Mesodermal cell (in vitro differentiated cells): Measurements from ENCODE around the gene VIL1.

Source experiments
- H3K27ac ChIP-seq: 2 replicates; pipeline ENCODE4 v1.7.0; 2013; ENCODE audit warnings: mild to moderate bottlenecking, low read depth, low read length, moderate library complexity; ENCODE audit not compliant: severe bottlenecking
- H3K36me3 ChIP-seq: 2 replicates; pipeline ENCODE4 v1.7.1; 2013; ENCODE audit warnings: mild to moderate bottlenecking, low read length, moderate library complexity; ENCODE audit not compliant: control insufficient read depth, insufficient read depth
- H3K4me1 ChIP-seq: one replicate; pipeline ENCODE4 v1.7.1; 2013; ENCODE audit warnings: mild to moderate bottlenecking, low read length; ENCODE audit not compliant: insufficient read depth, control insufficient read depth, poor library complexity, severe bottlenecking
- H3K4me3 ChIP-seq: 2 replicates; pipeline ENCODE4 v1.7.0; 2013; ENCODE audit warnings: low read length, control low read depth, mild to moderate bottlenecking; ENCODE audit not compliant: insufficient read depth, poor library complexity, severe bottlenecking; ENCODE audit errors: extremely low read depth
- H3K9me3 ChIP-seq: 2 replicates; pipeline ENCODE4 v1.7.1; 2013; ENCODE audit warnings: mild to moderate bottlenecking, low read length, moderate library complexity; ENCODE audit not compliant: control insufficient read depth
- WGBS, 2 experiments: methylation state at CpG; one replicate each; pipeline ENCODE4 v1.1.5; 2013; ENCODE audit warnings: missing lambda C conversion rate in 2 of 2; ENCODE audit not compliant: insufficient coverage in 2 of 2; 5-methylcytosine and 5-hydroxymethylcytosine counted together

Gene VIL1

DNA sequence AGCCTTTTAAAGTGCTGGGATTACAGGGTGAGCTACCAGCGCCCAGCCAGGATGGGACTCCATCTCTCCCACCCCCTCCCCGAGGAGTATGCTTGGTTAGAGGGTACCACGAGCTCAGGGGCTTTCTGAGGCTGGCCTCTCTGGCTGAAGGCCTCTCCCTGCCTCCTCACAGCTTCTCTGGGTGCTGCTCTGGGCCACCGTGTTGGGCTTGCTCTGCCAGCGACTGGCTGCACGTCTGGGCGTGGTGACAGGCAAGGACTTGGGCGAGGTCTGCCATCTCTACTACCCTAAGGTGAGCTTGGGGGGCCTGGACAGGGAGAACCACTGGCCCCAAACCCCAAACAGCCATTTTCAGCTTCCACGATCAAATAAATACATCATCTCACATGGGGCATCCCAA, 33.9 kb upstream of the VIL1 start:
- Histone ChIP-seq H3K36me3 (no peaks in the 10 kb centered on the region), H3K9me3 (no peaks in the 10 kb centered on the region), H3K4me1 (peaks cover 11% of the 10 kb centered on the region), H3K4me3 (no peak overlapping the region), H3K27ac (no peak overlapping the region)
- WGBS, 2 experiments, result 86 to 89% methylated on average over 8 of the region's 9 CpGs

DNA sequence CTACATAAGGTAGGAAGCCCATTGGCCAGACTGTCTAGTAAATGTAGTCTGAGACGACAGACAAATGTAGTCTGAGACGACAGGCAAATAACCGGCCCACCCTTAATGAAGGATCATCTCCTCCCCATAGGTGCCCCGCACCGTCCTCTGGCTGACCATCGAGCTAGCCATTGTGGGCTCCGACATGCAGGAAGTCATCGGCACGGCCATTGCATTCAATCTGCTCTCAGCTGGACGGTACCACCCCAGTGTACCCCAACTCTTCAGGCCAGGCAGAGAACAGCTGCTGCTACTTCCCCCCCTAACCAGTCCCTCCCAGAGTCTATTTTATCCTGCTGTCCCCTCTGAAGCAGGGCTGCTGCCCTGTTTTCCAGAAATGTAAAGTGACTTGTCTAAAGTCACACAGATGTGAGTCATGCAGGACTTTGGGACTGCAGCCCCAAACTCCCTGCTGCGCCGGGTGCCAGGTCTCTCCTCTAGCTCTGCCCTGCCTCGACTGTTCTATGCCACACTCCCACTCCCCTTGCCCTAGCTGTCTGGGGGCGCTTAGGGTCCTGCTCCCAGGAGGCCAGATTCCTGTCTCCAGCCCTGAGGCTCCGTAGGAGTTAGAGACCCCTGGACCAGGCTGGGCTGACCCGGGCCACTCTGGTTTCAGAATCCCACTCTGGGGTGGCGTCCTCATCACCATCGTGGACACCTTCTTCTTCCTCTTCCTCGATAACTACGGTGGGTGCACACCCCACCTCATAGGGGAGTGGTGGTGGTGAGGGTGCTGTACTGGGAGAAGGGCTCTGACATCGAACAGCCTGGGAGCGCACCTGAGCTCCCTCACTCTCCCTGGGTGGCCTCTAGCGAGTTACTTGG, 32.2 kb upstream of the VIL1 start:
- no peak overlapping the region for H3K4me3 ChIP-seq
- no peak overlapping the region for H3K27ac ChIP-seq
- WGBS, 2 experiments, result 89 to 96% methylated on average over 13 to 16 of the region's 23 CpGs
- no peaks in the 10 kb centered on the region for H3K36me3 ChIP-seq
- no peaks in the 10 kb centered on the region for H3K9me3 ChIP-seq
- peaks cover 11% of the 10 kb centered on the region for H3K4me1 ChIP-seq

DNA sequence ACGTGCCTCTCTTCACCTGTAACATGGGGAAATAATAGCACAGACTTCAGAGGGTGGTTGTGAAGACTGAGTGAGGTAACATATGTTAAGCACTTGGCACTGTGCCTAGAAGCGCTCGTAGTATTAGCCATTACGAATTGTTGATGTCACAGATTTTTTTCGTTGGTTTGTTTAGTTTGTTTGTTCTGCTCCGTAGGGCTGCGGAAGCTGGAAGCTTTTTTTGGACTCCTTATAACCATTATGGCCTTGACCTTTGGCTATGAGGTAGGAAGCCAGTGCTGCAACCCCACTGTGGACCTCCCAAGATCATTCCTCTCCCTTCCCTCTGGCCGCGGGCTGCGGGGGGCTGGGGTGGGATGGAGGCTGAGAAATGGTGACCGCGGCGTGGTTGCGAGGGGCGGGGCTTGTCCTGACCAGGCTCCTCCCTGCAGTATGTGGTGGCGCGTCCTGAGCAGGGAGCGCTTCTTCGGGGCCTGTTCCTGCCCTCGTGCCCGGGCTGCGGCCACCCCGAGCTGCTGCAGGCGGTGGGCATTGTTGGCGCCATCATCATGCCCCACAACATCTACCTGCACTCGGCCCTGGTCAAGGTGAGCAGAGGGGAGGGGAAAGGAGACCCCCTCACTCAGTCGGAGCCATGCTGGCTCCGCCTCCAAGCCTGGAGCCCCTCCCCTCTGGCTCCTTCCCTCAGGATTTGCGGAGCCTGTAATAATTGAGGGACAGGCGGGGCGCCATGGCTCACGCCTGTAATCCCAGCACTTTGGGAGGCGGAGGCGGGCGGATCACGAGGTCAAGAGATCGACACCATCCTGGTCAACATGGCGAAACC, 31.3 kb upstream of the VIL1 start:
- Histone ChIP-seq H3K4me3 (no peak overlapping the region), H3K36me3 (no peaks in the 10 kb centered on the region), H3K27ac (no peak overlapping the region), H3K9me3 (no peaks in the 10 kb centered on the region), H3K4me1 (peaks cover 11% of the 10 kb centered on the region)
- WGBS, 2 experiments, result 32 to 40% methylated on average over 16 to 23 of the region's 38 CpGs

DNA sequence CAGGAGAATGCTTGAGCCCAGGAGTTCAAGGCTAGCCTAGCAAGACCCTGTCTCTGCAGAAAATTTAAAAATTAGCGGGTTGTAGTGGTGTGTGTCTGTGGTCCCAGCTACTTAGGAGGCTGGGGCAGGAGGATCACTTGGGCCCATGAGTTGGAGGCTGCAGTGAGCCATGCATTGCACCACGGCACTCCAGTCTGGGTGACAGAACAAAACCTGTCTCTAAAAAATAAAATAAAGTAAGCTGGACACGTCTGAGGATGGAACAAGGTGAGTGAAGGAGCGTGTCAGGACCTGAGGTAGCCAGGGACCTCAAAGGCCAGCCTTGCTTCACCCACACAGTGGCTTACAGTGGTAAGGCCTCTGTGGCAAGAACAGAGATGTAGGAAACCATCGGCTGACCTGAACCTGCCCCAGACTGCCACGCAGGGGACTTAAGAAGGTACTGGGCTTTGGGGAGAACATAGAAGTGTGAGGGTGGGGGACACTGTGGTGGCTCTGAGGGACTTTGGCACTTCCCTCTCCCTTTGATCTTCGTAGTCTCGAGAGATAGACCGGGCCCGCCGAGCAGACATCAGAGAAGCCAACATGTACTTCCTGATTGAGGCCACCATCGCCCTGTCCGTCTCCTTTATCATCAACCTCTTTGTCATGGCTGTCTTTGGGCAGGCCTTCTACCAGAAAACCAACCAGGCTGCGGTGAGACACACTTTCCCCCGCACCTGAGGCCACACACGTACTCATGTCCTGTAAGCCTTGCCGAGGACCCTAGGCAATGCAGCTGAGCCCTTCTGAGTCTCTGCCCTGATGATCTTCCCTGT, 29.4 kb upstream of the VIL1 start:
- Histone ChIP-seq H3K27ac (no peak overlapping the region), H3K4me3 (no peak overlapping the region), H3K9me3 (no peaks in the 10 kb centered on the region), H3K4me1 (peaks cover 7% of the 10 kb centered on the region), H3K36me3 (no peaks in the 10 kb centered on the region)
- WGBS, 2 experiments, result 94 to 96% methylated on average over 11 to 16 of the region's 17 CpGs

DNA sequence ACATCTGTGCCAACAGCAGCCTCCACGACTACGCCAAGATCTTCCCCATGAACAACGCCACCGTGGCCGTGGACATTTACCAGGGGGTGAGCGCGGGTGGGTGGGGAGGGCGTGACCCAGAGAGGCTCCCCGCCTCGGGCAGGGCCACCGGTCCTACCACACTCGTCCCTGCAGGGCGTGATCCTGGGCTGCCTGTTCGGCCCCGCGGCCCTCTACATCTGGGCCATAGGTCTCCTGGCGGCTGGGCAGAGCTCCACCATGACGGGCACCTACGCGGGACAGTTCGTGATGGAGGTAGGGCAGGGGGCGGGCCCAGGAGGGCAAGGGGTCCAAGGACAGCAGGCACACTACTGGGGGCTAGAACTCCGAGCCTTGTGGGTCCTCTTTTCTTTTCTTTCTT, 27.7 kb upstream of the VIL1 start:
- peaks cover 7% of the 10 kb centered on the region for H3K4me1 ChIP-seq
- 95 to 97% methylated on average over 18 to 22 of the region's 23 CpGs for WGBS, 2 experiments
- no peak overlapping the region for H3K4me3 ChIP-seq
- H3K27ac ChIP-seq, result no peak overlapping the region
- no peaks in the 10 kb centered on the region for H3K9me3 ChIP-seq
- H3K36me3 ChIP-seq, result no peaks in the 10 kb centered on the region

DNA sequence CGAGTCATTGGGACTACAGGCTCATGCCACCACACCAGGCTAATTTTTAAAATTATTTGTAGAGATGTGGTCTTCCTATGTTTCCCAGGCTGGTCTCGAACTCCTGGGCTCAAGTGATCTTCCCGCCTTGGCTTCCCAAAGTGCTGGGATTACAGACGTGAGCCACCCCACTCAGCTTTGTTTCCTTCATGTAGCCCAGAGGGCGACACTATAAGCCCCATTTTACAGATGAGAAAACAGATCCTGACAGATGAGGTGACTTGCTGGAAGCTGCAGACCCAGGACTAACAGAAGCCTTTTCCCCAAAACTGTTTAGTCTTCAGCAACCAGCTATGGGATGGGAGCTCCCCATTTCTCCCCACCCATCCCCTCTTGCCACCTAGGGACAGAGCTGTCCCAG, 26.5 kb upstream of the VIL1 start:
- Histone ChIP-seq H3K36me3 (no peaks in the 10 kb centered on the region), H3K4me3 (no peak overlapping the region), H3K4me1 (peaks cover 5% of the 10 kb centered on the region), H3K27ac (no peak overlapping the region), H3K9me3 (no peaks in the 10 kb centered on the region)
- 94% methylated on average over 3 to 4 of the region's 5 CpGs for WGBS, 2 experiments

DNA sequence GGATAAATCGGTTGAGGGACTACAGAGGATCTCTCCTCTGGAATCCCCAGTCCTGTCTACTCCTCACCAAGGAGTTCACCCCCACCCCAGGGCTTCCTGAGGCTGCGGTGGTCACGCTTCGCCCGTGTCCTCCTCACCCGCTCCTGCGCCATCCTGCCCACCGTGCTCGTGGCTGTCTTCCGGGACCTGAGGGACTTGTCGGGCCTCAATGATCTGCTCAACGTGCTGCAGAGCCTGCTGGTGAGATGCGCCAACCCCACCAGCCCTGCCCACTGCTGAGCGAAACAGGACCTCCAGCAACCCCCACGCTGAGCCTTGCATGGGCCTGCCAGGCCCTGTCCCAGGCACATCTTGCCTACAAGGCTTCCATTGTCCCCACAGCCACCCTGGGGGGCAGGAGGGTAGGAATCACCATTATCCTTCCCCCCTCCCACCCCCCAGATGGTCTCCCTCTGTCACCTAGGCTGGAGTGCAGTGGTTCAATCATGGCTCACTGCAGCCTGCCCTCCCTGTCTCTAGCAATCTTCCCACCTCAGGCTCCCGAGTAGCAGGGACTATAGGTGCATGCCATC, 25.9 kb upstream of the VIL1 start:
- WGBS, 2 experiments, result 79 to 89% methylated on average over 13 to 16 of the region's 16 CpGs
- no peaks in the 10 kb centered on the region for H3K36me3 ChIP-seq
- no peak overlapping the region for H3K27ac ChIP-seq
- H3K4me3 ChIP-seq, result no peak overlapping the region
- peaks cover 6% of the 10 kb centered on the region for H3K4me1 ChIP-seq
- no peaks in the 10 kb centered on the region for H3K9me3 ChIP-seq

DNA sequence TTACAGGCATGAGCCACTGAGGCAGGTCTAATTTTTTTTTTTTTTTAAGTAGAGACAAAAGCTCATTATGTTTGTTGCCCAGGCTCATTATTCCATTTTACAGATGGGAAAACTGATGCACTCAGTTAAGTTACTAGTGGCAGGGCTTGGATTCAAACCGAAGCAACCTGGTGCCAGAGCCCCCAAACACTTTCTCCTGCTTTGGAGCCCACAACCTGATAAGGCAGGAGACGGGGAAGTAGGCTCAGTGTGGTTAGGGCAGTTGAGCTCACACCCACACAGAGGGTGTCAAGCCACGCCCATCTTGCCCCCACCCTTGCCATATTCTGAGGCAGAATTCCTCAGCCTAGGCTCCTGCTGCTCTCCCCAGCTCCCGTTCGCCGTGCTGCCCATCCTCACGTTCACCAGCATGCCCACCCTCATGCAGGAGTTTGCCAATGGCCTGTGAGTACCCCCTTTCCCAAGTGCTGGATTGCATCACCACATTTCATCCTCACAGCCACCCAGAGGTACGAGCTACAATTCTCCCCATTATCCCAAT, 25.1 kb upstream of the VIL1 start:
- no peak overlapping the region for H3K4me3 ChIP-seq
- peaks cover 6% of the 10 kb centered on the region for H3K4me1 ChIP-seq
- 60 to 65% methylated on average over 5 to 6 of the region's 8 CpGs for WGBS, 2 experiments
- H3K36me3 ChIP-seq, result no peaks in the 10 kb centered on the region
- no peak overlapping the region for H3K27ac ChIP-seq
- no peaks in the 10 kb centered on the region for H3K9me3 ChIP-seq

DNA sequence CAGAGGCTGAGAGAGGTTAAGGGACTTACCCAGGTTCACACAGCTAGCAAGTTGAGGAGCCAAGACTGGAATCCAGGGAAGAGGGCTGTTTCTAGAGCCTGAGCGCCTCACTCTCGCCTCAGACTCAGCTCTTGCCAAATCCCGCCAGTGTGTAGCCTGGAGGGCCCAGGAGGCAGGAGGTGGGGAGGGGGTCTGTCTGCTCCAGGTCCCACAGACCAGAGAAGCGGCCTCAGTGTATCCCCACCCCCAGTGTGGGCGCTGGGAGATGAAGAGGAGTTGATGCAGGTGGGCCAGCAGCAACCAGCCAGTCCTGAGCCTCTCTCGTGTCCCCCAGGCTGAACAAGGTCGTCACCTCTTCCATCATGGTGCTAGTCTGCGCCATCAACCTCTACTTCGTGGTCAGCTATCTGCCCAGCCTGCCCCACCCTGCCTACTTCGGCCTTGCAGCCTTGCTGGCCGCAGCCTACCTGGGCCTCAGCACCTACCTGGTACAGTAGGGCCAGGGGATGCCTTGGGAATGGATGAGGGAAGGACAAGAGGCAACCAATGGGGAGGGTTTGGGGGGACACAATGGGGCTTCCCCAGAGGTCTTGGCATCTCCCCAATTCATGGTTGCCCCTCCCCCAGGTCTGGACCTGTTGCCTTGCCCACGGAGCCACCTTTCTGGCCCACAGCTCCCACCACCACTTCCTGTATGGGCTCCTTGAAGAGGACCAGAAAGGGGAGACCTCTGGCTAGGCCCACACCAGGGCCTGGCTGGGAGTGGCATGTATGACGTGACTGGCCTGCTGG, 24.4 kb upstream of the VIL1 start:
- Histone ChIP-seq H3K36me3 (no peaks in the 10 kb centered on the region), H3K27ac (no peak overlapping the region), H3K9me3 (no peaks in the 10 kb centered on the region), H3K4me3 (no peak overlapping the region), H3K4me1 (peaks cover 6% of the 10 kb centered on the region)
- WGBS, 2 experiments, result 91 to 95% methylated on average over 11 to 12 of the region's 13 CpGs
